ENCODE measurements around the gene TEX30.

The TEX30 gene

GRCh38 chr13:102773441-102774213, at the start of gene TEX30:
TSS of gene TEX30 (minus strand) at chr13:102773786. CDS start at chr13:102770026, 3,760 bp downstream.
- Histone ChIP-seq H3K36me3 (replicated peaks) (no peaks in the 10 kb centered on the region), H3K27me3 (ENCODE audit: low read depth) (no peaks in the 10 kb centered on the region), H3K9me3 (no peaks in the 10 kb centered on the region), H3K4me3 (peak within 1 kb of the TSS; percentile 78), H3K4me1 (peaks cover 20% of the 10 kb centered on the region)
- peak; percentile 81 to 88 for DNase-seq (ENCODE audit: low spot score in 2 of 2)
- in situ Hi-C loops (cut with MboI; ENCODE audit: low sequenced_read_pairs) = loop anchor here (5.0 kb wide), 1 partner anchor 176 kb away; the partner anchor contains the start of gene TPP2

- H3K9me3 ChIP-seq = no peaks in the 10 kb centered on the region
- no peaks in the 10 kb centered on the region for H3K27me3 ChIP-seq (ENCODE audit: low read depth)
- H3K4me1 ChIP-seq = peaks cover under 1% of the 10 kb centered on the region; the same call in 1 of the 2 replicates
- DNase-seq (ENCODE audit: low spot score in 2 of 2) = no peak
- peaks cover 21% of the 10 kb centered on the region for H3K36me3 ChIP-seq (replicated peaks)
- H3K4me3 ChIP-seq = no peak overlapping the region
- in situ Hi-C loops (cut with MboI; ENCODE audit: low sequenced_read_pairs) = no loop called here
Observed at GRCh38 chr13:102817907-102818306, 44.3 kb upstream of the TEX30 start.

GRCh38 chr13:102817241-102817640, 43.7 kb upstream of the TEX30 start:
- no peak overlapping the region for H3K4me3 ChIP-seq
- in situ Hi-C loops (cut with MboI; ENCODE audit: low sequenced_read_pairs) = no loop called here
- H3K4me1 ChIP-seq = peaks cover 6% of the 10 kb centered on the region; the same call in 1 of the 2 replicates
- H3K36me3 ChIP-seq (replicated peaks) = peaks cover 19% of the 10 kb centered on the region
- no peaks in the 10 kb centered on the region for H3K27me3 ChIP-seq (ENCODE audit: low read depth)
- H3K9me3 ChIP-seq = no peaks in the 10 kb centered on the region
- no peak for DNase-seq (ENCODE audit: low spot score in 2 of 2)

GRCh38 chr13:102816708-102817107, 43.1 kb upstream of the TEX30 start:
- no peaks in the 10 kb centered on the region for H3K9me3 ChIP-seq
- no peak for DNase-seq (ENCODE audit: low spot score in 2 of 2)
- in situ Hi-C loops (cut with MboI; ENCODE audit: low sequenced_read_pairs) = no loop called here
- H3K4me1 ChIP-seq = peaks cover 6% of the 10 kb centered on the region; the same call in 1 of the 2 replicates
- H3K36me3 ChIP-seq (replicated peaks) = peaks cover 14% of the 10 kb centered on the region
- H3K4me3 ChIP-seq = no peak overlapping the region
- no peaks in the 10 kb centered on the region for H3K27me3 ChIP-seq (ENCODE audit: low read depth)

GRCh38 chr13:102815788-102816187, 42.2 kb upstream of the TEX30 start:
- no peak for DNase-seq (ENCODE audit: low spot score in 2 of 2)
- H3K9me3 ChIP-seq = no peaks in the 10 kb centered on the region
- H3K36me3 ChIP-seq (replicated peaks) = peaks cover 11% of the 10 kb centered on the region
- peaks cover 6% of the 10 kb centered on the region; the same call in 1 of the 2 replicates for H3K4me1 ChIP-seq
- no peaks in the 10 kb centered on the region for H3K27me3 ChIP-seq (ENCODE audit: low read depth)
- H3K4me3 ChIP-seq = no peak overlapping the region
- in situ Hi-C loops (cut with MboI; ENCODE audit: low sequenced_read_pairs) = no loop called here

- no peaks in the 10 kb centered on the region for H3K27me3 ChIP-seq (ENCODE audit: low read depth)
- in situ Hi-C loops (cut with MboI; ENCODE audit: low sequenced_read_pairs) = no loop called here
- 0 out of 2 replicates have a peak, but pooled peaks cover 2% of the 10 kb centered on the region for H3K9me3 ChIP-seq
- H3K4me1 ChIP-seq = peaks cover 6% of the 10 kb centered on the region; the same call in 1 of the 2 replicates
- no peak overlapping the region for H3K4me3 ChIP-seq
- peaks cover 14% of the 10 kb centered on the region for H3K36me3 ChIP-seq (replicated peaks)
- DNase-seq (ENCODE audit: low spot score in 2 of 2) = no peak
Observed at GRCh38 chr13:102814793-102815192, 41.2 kb upstream of the TEX30 start.

- in situ Hi-C loops (cut with MboI; ENCODE audit: low sequenced_read_pairs) = no loop called here
- no peak for DNase-seq (ENCODE audit: low spot score in 2 of 2)
- Histone ChIP-seq H3K27me3 (ENCODE audit: low read depth) (no peaks in the 10 kb centered on the region), H3K9me3 (0 out of 2 replicates have a peak, but pooled peaks cover 2% of the 10 kb centered on the region), H3K4me3 (no peak overlapping the region), H3K36me3 (replicated peaks) (peaks cover 16% of the 10 kb centered on the region), H3K4me1 (peaks cover 6% of the 10 kb centered on the region; the same call in 1 of the 2 replicates)
Observed at GRCh38 chr13:102814025-102814607, 40.5 kb upstream of the TEX30 start.

GRCh38 chr13:102812611-102813287, 39.2 kb upstream of the TEX30 start:
- Histone ChIP-seq H3K9me3 (0 out of 2 replicates have a peak, but pooled peaks cover 2% of the 10 kb centered on the region), H3K4me3 (no peak overlapping the region), H3K27me3 (ENCODE audit: low read depth) (no peaks in the 10 kb centered on the region), H3K4me1 (peaks cover 6% of the 10 kb centered on the region; the same call in 1 of the 2 replicates), H3K36me3 (replicated peaks) (peaks cover 15% of the 10 kb centered on the region; the same call in 1 of the 2 replicates)
- peak in 1 of 2 experiments; percentile 34 for DNase-seq (ENCODE audit: low spot score in 2 of 2)
- in situ Hi-C loops (cut with MboI; ENCODE audit: low sequenced_read_pairs) = no loop called here

- no peak for DNase-seq (ENCODE audit: low spot score in 2 of 2)
- Histone ChIP-seq H3K9me3 (0 out of 2 replicates have a peak, but pooled peaks cover 2% of the 10 kb centered on the region), H3K4me1 (peaks cover 4% of the 10 kb centered on the region; the same call in 1 of the 2 replicates), H3K27me3 (ENCODE audit: low read depth) (no peaks in the 10 kb centered on the region), H3K4me3 (no peak overlapping the region), H3K36me3 (replicated peaks) (0 out of 2 replicates have a peak, but pooled peaks cover 7% of the 10 kb centered on the region)
- in situ Hi-C loops (cut with MboI; ENCODE audit: low sequenced_read_pairs) = no loop called here
Observed at GRCh38 chr13:102807699-102808098, 34.1 kb upstream of the TEX30 start.

GRCh38 chr13:102805680-102806079, 32.1 kb upstream of the TEX30 start:
- H3K36me3 ChIP-seq (replicated peaks) = 0 out of 2 replicates have a peak, but pooled peaks cover 7% of the 10 kb centered on the region
- in situ Hi-C loops (cut with MboI; ENCODE audit: low sequenced_read_pairs) = no loop called here
- DNase-seq (ENCODE audit: low spot score in 2 of 2) = no peak

GRCh38 chr13:102800145-102801041, 26.8 kb upstream of the TEX30 start:
- Histone ChIP-seq H3K4me3 (peak overlapping the region; percentile 81), H3K9me3 (no peaks in the 10 kb centered on the region), H3K36me3 (replicated peaks) (no peaks in the 10 kb centered on the region; the same call in 1 of the 2 replicates), H3K4me1 (peaks cover 14% of the 10 kb centered on the region), H3K27me3 (ENCODE audit: low read depth) (no peaks in the 10 kb centered on the region)
- peak; percentile 64 to 87 for DNase-seq (ENCODE audit: low spot score in 2 of 2)
- in situ Hi-C loops (cut with MboI; ENCODE audit: low sequenced_read_pairs) = no loop called here

More at GRCh38 chr13:102805680-102806079, 32.1 kb upstream of the TEX30 start:
- no peak overlapping the region for H3K4me3 ChIP-seq
- peaks cover 4% of the 10 kb centered on the region for H3K4me1 ChIP-seq
- H3K9me3 ChIP-seq = 0 out of 2 replicates have a peak, but pooled peaks cover 2% of the 10 kb centered on the region
- no peaks in the 10 kb centered on the region for H3K27me3 ChIP-seq (ENCODE audit: low read depth)

GRCh38 chr13:102799426-102800144, 26.0 kb upstream of the TEX30 start:
- peaks cover 14% of the 10 kb centered on the region for H3K4me1 ChIP-seq
- in situ Hi-C loops (cut with MboI; ENCODE audit: low sequenced_read_pairs) = no loop called here
- H3K36me3 ChIP-seq (replicated peaks) = no peaks in the 10 kb centered on the region; the same call in 1 of the 2 replicates
- peak overlapping the region; percentile 81 for H3K4me3 ChIP-seq
- no peaks in the 10 kb centered on the region for H3K9me3 ChIP-seq
- H3K27me3 ChIP-seq (ENCODE audit: low read depth) = no peaks in the 10 kb centered on the region
- DNase-seq (ENCODE audit: low spot score in 2 of 2) = peak in 1 of 2 experiments; percentile 38
